H9 (cell line): ENCODE results near the gene LRRC30. TPM values are rescaled to one million over a fixed set of nuclear protein-coding genes. Genes with fewer than 3 reads are reported as not detected.

Source experiments
- DNase-seq: peaks from one replicate; pipeline ENCODE4 v3.0.0-alpha.2; 2017
- H2AFZ ChIP-seq: one replicate; pipeline ENCODE4 v1.6.1; 2013; ENCODE audit warnings: mild to moderate bottlenecking, low read length, control low read depth, moderate library complexity
- H2AK5ac ChIP-seq: 2 replicates; pipeline ENCODE4 v1.6.1; 2013; ENCODE audit warnings: low read length, control low read depth, mixed read lengths; ENCODE audit not compliant: insufficient read length
- H2BK120ac ChIP-seq: one replicate; pipeline ENCODE4 v1.6.1; 2013; ENCODE audit warnings: low read depth, mild to moderate bottlenecking, low read length, control low read depth, inconsistent platforms; ENCODE audit not compliant: poor library complexity, severe bottlenecking
- H2BK12ac ChIP-seq: 2 replicates; pipeline ENCODE4 v1.6.1; 2013; ENCODE audit warnings: low read length, control low read depth, mixed read lengths, low read depth; ENCODE audit not compliant: insufficient read length
- H2BK15ac ChIP-seq: 2 replicates; pipeline ENCODE4 v1.6.1; 2013; ENCODE audit warnings: low read depth, low read length, control low read depth
- H2BK20ac ChIP-seq: one replicate; pipeline ENCODE4 v1.6.1; 2013; ENCODE audit warnings: low read depth, mild to moderate bottlenecking, low read length, control low read depth, inconsistent platforms; ENCODE audit not compliant: poor library complexity, severe bottlenecking
- H2BK5ac ChIP-seq: 2 replicates; pipeline ENCODE4 v1.6.1; 2013; ENCODE audit warnings: low read length, control low read depth, mixed read lengths; ENCODE audit not compliant: insufficient read length
- H3K14ac ChIP-seq: 2 replicates; pipeline ENCODE4 v1.6.1; 2013; ENCODE audit warnings: low read length, control low read depth; ENCODE audit not compliant: insufficient read depth
- H3K18ac ChIP-seq: 2 replicates; pipeline ENCODE4 v1.6.1; 2013; ENCODE audit warnings: low read depth, mild to moderate bottlenecking, mixed read lengths, low read length, control low read depth; ENCODE audit not compliant: insufficient read length
- H3K23ac ChIP-seq: 2 replicates; pipeline ENCODE4 v1.6.1; 2013; ENCODE audit warnings: low read length, control low read depth, mixed read lengths, low read depth; ENCODE audit not compliant: insufficient read length
- H3K23me2 ChIP-seq: 2 replicates; pipeline ENCODE4 v1.6.1; 2013; ENCODE audit warnings: low read depth, mild to moderate bottlenecking, mixed read lengths, low read length, control low read depth; ENCODE audit not compliant: insufficient read length, poor library complexity, severe bottlenecking
- H3K27ac ChIP-seq: 2 replicates; pipeline ENCODE4 v1.5.1; 2013; ENCODE audit warnings: low read length, control low read depth, mixed read lengths, low read depth; ENCODE audit not compliant: insufficient read length
- H3K27me3 ChIP-seq: 2 replicates; pipeline ENCODE4 v1.6.1; 2013; ENCODE audit warnings: low read length, control low read depth, inconsistent platforms; ENCODE audit not compliant: insufficient read depth
- H3K4ac ChIP-seq: 2 replicates; pipeline ENCODE4 v1.6.1; 2013; ENCODE audit warnings: low read depth, mild to moderate bottlenecking, control low read depth, inconsistent platforms, low read length, moderate library complexity
- H3K4me1 ChIP-seq: 2 replicates; pipeline ENCODE4 v1.6.1; 2013; ENCODE audit warnings: low read length, control low read depth, inconsistent platforms; ENCODE audit not compliant: insufficient read depth
- H3K4me2 ChIP-seq: 2 replicates; pipeline ENCODE4 v1.6.1; 2013; ENCODE audit warnings: low read length, control low read depth, mixed read lengths; ENCODE audit not compliant: insufficient read length, insufficient read depth
- H3K56ac ChIP-seq: 2 replicates; pipeline ENCODE4 v1.6.1; 2013; ENCODE audit warnings: low read depth, mild to moderate bottlenecking, mixed read lengths, low read length, control low read depth; ENCODE audit not compliant: insufficient read length
- H3K79me1 ChIP-seq: 2 replicates; pipeline ENCODE4 v1.6.1; 2013; ENCODE audit warnings: low read depth, mild to moderate bottlenecking, moderate library complexity, low read length, control low read depth, inconsistent platforms; ENCODE audit not compliant: insufficient read depth, poor library complexity, severe bottlenecking
- H3K79me2 ChIP-seq: 2 replicates; pipeline ENCODE4 v1.6.1; 2013; ENCODE audit warnings: low read length, control low read depth, inconsistent platforms; ENCODE audit not compliant: insufficient read depth
- H3K9ac ChIP-seq: 2 replicates; pipeline ENCODE4 v1.6.1; 2013; ENCODE audit warnings: low read length, control low read depth, mixed read lengths; ENCODE audit not compliant: insufficient read length; ENCODE audit errors: extremely low read depth
- H3K9me3 ChIP-seq: one replicate; pipeline ENCODE4 v1.6.1; 2013; ENCODE audit warnings: low read depth, low read length, inconsistent platforms; ENCODE audit not compliant: control insufficient read depth
- H3T11ph ChIP-seq: one replicate; pipeline ENCODE4 v1.6.1; 2013; ENCODE audit warnings: mild to moderate bottlenecking, low read length, control low read depth, inconsistent platforms
- H4K20me1 ChIP-seq: one replicate; pipeline ENCODE4 v1.6.1; 2013; ENCODE audit not compliant: control insufficient read depth, insufficient read length, insufficient read depth
- H4K5ac ChIP-seq: 2 replicates; pipeline ENCODE4 v1.6.1; 2013; ENCODE audit warnings: low read depth, mild to moderate bottlenecking, mixed read lengths, low read length, control low read depth; ENCODE audit not compliant: insufficient read length
- H4K8ac ChIP-seq: replicated peaks from 2 replicates; pipeline ENCODE4 v1.6.1; 2013; ENCODE audit warnings: low read length, control low read depth, mixed read lengths, low read depth; ENCODE audit not compliant: insufficient read length
- H4K91ac ChIP-seq: 2 replicates; pipeline ENCODE4 v1.6.1; 2013; ENCODE audit warnings: low read depth, mild to moderate bottlenecking, moderate library complexity, mixed read lengths, low read length, control low read depth; ENCODE audit not compliant: insufficient read length
- H3K27ac Mint-ChIP-seq, 3 experiments: 2 replicates in 2 of 3; 3 replicates in 1 of 3; pipeline ENCODE4 v1.8.0; 2020 to 2021; ENCODE audit warnings: mixed read lengths in 3 of 3, mild to moderate bottlenecking in 1 of 3, moderate library complexity in 1 of 3
- H3K27me3 Mint-ChIP-seq: 2 replicates; pipeline ENCODE4 v1.8.0; 2021; ENCODE audit warnings: low read depth, mild to moderate bottlenecking, moderate library complexity, mixed read lengths
- H3K36me3 Mint-ChIP-seq, 3 experiments: 2 replicates in 2 of 3; 3 replicates in 1 of 3; pipeline ENCODE4 v1.8.0; 2020 to 2021; ENCODE audit warnings: low read depth in 3 of 3, mixed read lengths in 3 of 3; ENCODE audit not compliant: insufficient read depth in 1 of 3
- H3K4me1 Mint-ChIP-seq, 2 experiments: 2 replicates each; pipeline ENCODE4 v1.8.0; 2020; ENCODE audit warnings: mixed read lengths in 2 of 2
- H3K4me3 Mint-ChIP-seq, 2 experiments: 2 replicates in 1 of 2; 3 replicates in 1 of 2; pipeline ENCODE4 v1.8.0; 2020 to 2021; ENCODE audit warnings: mild to moderate bottlenecking in 2 of 2, mixed read lengths in 2 of 2, moderate library complexity in 1 of 2
- H3K9me3 Mint-ChIP-seq, 2 experiments: 2 replicates in 1 of 2; 3 replicates in 1 of 2; pipeline ENCODE4 v1.8.0; 2020; ENCODE audit warnings: mild to moderate bottlenecking in 2 of 2, mixed read lengths in 2 of 2, moderate library complexity in 1 of 2
- CTCF ChIP-seq: fragments of 200-600 bp; sonication (generic); conservative IDR thresholded peaks from 3 replicates; pipeline ENCODE4 v1.8.0; 2021; ENCODE audit warnings: antibody characterized with exemption, mild to moderate bottlenecking
- WGBS: extraction: QIAGEN DNeasy Blood & Tissue Kit; methylation state at CpG from one replicate; pipeline ENCODE4 v1.1.7; 2013; ENCODE audit warnings: missing lambda C conversion rate, low lambda C conversion rate, mixed read lengths; ENCODE audit not compliant: insufficient read length; ENCODE audit errors: extremely low coverage; 5-methylcytosine and 5-hydroxymethylcytosine counted together
- long read RNA-seq: library from polyadenylated mRNA; unstranded; transcript quantifications from one replicate; pipeline ENCODE4 v2.0.0, GENCODE V29; 2020
- total RNA-seq: library from RNA; stranded (reverse); gene quantifications from 2 replicates; pipeline ENCODE4 v1.2.1, GENCODE V29; 2021

LRRC30 gene
- total RNA-seq, result not detected in 2 replicates
- long read RNA-seq, result 0 reads

GRCh38 chr18:7230626-7231349 lies at the start of gene LRRC30:
Gene LRRC30, plus strand, starts transcription at chr18:7231089. Its CDS starts 50 bp downstream, at chr18:7231139.
- Histone ChIP-seq H4K20me1 (no peaks in the 10 kb centered on the region), H2BK20ac (no peak within 1 kb of the TSS), H3K4me1 (no peaks in the 10 kb centered on the region), H2AK5ac (no peak within 1 kb of the TSS), H3K27me3 (no peaks in the 10 kb centered on the region), H4K8ac (no peak within 1 kb of the TSS), H4K5ac (no peak within 1 kb of the TSS), H3K4ac (no peak within 1 kb of the TSS), H2BK15ac (no peak within 1 kb of the TSS), H3T11ph (no peak within 1 kb of the TSS), H3K4me2 (no peak within 1 kb of the TSS), H3K18ac (no peak within 1 kb of the TSS), H2BK12ac (no peak within 1 kb of the TSS), H3K9ac (no peak within 1 kb of the TSS), H2BK5ac (no peak within 1 kb of the TSS), H2AFZ (no peak within 1 kb of the TSS), H3K9me3 (no peaks in the 10 kb centered on the region), H2BK120ac (no peak within 1 kb of the TSS), H3K23ac (no peak within 1 kb of the TSS), H3K79me2 (no peaks in the 10 kb centered on the region), H3K79me1 (no peaks in the 10 kb centered on the region), H3K56ac (no peak within 1 kb of the TSS), H4K91ac (no peak within 1 kb of the TSS), H3K14ac (no peak within 1 kb of the TSS; the same call in 1 of the 2 replicates), H3K27ac (no peak within 1 kb of the TSS), H3K23me2 (no peaks in the 10 kb centered on the region)
- Mint-ChIP-seq H3K4me1 (no peaks in the 10 kb centered on the region), H3K4me3 (no peak within 1 kb of the TSS), H3K36me3 (no peaks in the 10 kb centered on the region), H3K27ac (no peak within 1 kb of the TSS), H3K9me3 (no peaks in the 10 kb centered on the region), H3K27me3 (no peaks in the 10 kb centered on the region; the same call in none of the 2 replicates)
- no peak for TF ChIP-seq CTCF
- DNase-seq, result no peak
- no CpG with 5 or more reads among the region's 13 CpGs for WGBS
